GOT3 (cell line): ENCODE measurements around the gene VWA5B2.

Experiments
- DNase-seq: peaks from one replicate; lab custom pipeline; 2025; ENCODE audit warnings: mixed read lengths; lab: John Stamatoyannopoulos, UW

Gene VWA5B2

GRCh38 chr3:184275961-184276910 lies 46.9 kb downstream of the VWA5B2 start, which contains the start of gene ECE2:
ECE2 (plus strand) TSS chr3:184276022; CDS start chr3:184276154, 132 bp downstream.
- no peak for DNase-seq

- no peak for DNase-seq
These were observed 48.0 kb downstream of the VWA5B2 start for GRCh38 chr3:184277366-184277765.

- DNase-seq, result no peak
These were observed 53.6 kb downstream of the VWA5B2 start for GRCh38 chr3:184282941-184283340.

- no peak for DNase-seq
These were observed 54.3 kb downstream of the VWA5B2 start for GRCh38 chr3:184283681-184284080.

- DNase-seq, result no peak
These were observed 55.3 kb downstream of the VWA5B2 start for GRCh38 chr3:184284696-184285095.

- DNase-seq, result no peak
These were observed 60.1 kb downstream of the VWA5B2 start for GRCh38 chr3:184289426-184289938.

- no peak for DNase-seq
These were observed 60.9 kb downstream of the VWA5B2 start for GRCh38 chr3:184290331-184290730.

- DNase-seq, result no peak
These were observed 61.8 kb downstream of the VWA5B2 start for GRCh38 chr3:184291044-184291737.
